NCI-H510A treated with DMSO at 0.1 percent for 48 hours (cell line): ENCODE data around the gene BCAS3.

Source experiments
- DNase-seq: peaks from one replicate; lab custom pipeline; 2025; lab: John Stamatoyannopoulos, UW

Gene BCAS3

DNA sequence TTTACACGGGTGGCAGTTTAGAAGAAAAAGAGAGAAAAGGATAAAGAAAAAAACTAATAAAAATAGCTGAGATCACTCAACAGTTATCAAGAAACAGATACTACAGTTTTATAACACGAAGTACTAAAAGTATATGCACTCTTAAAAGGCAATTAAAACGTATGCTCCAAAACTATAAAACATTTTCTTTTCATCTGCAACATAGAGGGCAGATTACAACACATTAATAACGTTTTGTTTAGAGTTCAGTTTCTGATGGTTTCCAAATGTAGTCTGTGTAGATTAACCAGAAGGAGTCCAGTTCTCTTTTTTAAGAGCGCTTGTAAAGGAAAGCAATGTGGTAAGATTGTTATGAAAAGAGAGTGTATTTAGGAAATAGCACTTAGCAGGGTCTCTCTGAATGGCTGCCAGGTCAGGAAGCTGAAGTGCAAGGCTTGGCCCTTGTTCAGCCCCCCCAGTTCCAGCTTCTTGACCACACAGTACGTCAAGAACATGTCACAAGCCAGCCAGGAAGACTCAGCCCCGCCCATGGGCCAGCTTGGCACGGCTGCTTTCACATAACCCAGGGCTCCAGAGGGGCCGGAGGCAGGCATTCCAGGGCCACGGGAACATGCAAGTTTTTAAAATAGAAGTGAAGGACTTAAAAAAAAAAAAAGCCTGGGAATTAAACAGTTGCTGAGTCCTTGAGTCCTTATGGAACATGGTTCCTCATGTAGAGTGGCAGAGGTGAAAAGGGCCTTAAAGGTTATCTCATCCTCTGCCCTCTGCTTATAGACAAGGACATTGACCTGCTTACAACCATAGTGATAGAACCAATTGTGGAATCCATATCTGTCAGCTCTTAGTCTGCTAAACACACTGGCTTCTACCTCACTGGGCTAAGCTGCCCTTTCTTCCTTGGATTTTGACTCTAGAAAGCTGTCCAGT, 574.6 kb downstream of the BCAS3 start:
- no peak for DNase-seq

DNA sequence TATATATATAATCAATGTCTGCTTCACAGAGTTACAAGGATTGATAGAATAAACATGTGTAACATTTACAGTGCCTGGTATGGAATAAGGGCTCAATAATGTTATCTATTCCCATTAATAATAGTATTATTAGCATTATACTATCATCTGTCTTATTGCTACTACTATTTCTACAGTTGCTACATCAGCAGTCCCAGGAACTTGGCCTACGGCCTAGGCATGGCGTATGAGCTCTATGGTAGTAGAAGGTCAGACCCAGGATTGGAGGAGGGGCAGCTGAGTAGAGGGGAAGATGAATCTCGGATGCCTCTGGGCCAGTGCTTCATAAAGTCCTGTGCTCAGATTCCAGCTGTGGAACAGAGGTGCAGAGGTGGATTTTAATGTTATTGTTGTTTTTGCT, 575.7 kb downstream of the BCAS3 start:
- DNase-seq = no peak

DNA sequence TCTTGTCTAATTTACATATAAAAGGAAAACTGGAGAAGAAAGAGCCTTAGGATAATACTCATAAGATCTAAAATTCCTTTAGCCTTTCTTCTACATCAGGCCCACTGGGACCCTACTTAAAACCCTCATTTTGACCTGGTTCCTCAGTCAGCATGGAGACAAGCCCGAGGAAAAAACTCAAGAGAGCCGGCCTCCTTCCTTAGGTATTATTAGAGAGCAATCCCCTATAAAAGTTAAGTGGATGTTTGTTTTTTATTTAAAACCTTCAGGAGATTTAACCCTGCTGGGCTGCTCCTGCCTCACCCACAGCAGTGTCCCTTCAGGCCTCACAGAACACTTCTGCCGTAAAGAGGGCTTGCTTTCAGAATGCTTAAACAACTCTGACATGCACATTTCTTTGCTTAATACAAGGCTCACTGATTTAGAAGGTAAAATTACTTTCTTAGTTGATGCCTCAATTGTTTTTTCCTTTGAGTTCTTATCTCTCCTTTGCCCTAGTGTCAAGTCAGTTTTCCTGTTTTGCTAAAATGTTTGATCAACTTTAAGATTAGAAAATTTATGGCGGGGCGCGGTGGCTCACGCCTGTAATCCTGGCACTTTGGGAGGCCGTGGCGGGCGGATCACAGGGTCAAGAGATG, 576.4 kb downstream of the BCAS3 start:
- no peak for DNase-seq

DNA sequence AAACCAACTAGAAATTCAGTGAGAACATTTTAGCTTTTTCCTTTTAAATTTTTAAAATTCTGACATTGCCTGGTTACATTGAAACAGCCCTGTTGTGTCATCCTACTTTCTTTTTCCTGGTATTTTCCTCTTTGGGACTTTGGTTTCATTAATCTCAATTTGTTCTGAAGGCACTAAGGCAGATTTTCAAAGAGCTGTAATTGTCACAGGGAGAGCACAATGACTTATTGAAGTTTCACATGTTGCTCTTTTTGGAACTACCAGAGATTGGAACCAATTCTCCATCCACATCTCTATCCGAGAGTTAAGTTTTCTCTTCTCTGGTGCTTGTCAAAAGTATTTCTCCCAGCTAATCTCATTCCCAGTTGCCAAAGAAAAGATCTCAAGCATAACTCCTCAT, 577.3 kb downstream of the BCAS3 start:
- no peak for DNase-seq

DNA sequence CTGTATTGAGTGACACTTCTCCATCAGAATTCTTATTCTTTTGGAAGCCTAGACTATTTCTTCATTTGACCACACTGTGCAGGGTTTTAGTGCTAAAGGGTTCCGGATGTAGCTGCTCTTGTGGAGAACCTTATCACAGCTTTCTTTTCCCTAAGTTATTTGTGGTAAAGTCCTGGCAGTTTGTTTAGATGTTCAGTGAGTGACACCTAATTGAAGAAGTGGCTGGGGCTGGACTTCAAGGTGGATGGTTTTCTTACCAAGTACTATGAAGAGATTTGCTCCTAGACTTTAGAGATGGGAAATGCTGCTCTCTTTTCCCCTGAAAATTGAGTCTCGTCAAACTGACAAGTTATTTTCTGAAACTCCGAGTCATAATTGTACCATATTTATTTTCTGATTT, 578.0 kb downstream of the BCAS3 start:
- no peak for DNase-seq

DNA sequence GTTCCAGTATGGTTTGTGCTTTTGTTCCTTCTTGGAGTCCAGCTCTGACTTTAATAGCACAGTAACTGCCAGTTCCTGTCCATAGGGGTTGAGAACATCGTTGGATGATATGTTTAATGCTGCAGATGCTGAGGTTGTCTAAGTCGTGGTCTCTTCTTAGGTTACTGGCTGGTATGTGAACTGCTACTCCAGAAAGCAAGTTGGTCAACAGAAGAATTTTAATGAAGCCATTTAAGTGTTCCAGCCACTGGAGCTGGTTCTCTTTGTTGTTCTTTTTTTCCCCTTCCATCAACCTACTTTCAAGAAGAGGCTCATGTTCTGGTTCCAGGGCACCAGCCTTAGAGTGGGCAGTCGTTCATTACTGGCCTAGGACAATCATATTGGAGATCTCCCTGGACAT, 581.7 kb downstream of the BCAS3 start:
- no peak for DNase-seq

DNA sequence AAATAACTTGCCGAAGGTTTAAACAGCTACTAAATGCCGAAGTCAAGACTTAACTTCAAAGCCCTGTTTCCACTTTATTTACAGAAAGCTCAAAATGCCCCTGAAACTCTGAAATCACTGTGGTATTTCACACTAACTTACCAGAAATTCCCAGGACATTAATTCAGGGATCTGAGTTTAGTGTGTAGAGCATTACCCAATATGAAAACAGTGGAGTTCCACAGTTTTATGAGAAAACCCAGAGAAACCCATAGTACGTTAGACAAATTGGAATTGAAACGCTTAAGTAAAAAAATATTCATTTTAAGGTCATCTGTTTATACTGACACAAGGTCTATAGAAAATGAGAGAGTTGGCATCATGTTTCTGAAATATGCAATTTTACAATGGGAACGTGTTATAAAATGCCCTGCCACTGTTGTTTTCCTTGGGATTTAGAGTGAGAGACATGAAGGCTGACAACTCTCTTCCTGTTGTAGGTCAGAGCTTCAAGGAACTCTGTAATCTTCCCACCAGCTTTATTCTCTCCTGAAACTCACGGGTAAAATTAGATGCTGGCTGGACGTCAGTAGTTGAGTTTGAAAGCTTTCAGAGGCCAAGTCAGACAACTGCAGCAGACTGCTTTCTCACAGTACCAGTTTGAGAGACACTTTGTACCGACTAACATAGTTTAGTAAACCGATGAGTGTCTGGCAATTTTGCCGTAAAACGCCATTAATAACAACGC, 582.6 kb downstream of the BCAS3 start:
- DNase-seq = no peak

DNA sequence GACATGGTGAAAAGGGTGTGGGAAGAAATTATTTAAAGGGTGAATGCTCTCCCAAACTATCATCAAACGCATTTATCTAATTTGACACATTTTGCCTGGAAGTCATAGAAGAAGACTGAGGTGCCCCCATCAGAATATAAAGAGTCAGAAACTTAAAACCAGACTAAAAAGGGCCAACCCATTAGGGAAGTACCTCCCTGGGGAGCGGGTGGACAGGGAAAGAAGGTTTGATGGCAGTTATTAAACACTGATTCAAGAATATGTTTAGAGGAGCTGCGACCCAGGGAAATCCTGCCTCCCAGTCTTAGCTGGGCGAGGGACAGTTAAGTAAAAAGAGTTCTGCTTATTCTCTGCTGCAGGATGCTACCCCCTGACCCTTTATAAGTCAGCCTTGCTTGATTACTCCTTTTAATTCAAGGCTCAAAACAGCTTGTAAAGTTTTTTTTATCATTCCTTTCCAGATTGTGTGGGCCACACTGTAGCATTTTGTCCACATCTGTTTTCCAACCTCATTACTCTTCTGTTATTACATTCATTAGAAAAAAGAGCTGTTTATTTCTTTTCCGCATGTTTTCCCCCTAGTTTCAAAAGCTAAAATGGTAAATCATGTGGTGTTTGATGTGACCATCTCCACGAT, 583.5 kb downstream of the BCAS3 start:
- DNase-seq = no peak

DNA sequence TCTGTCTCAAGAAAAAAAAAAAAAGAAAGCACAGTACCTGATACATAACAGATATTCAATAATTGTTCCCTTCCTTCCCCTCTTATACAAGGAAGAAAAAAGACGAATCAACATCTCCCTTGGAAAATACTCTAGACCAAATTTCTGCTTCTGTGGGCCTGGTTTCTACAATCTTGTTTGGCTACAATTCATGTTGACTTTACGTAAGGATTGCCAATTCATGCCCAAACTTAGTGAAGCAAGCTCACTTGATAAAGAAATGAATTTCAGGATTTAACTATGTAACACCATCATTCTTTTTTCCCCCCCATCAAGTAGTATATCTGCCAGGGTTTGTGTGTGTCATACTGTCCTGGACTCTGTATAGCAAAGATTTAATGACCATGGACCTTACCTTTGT, 587.7 kb downstream of the BCAS3 start:
- no peak for DNase-seq

DNA sequence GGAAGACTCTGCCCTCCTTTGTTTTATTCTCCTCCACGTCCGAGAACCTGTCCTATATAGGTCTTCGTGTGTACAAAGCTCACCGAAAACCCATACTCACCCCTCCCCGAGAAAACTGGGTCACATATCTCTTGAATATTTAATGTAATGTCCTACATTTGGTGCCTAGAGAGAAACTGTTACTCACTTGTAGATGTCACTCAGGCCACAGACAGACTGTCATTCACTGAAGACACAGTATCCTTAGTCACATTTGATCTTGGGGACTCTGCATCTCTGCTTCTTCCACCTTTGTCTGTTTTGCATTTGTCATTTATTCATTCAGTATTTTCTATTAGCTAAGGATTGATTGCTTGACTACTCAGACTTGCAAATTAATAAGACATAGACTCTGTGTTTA, 590.2 kb downstream of the BCAS3 start:
- no peak for DNase-seq

DNA sequence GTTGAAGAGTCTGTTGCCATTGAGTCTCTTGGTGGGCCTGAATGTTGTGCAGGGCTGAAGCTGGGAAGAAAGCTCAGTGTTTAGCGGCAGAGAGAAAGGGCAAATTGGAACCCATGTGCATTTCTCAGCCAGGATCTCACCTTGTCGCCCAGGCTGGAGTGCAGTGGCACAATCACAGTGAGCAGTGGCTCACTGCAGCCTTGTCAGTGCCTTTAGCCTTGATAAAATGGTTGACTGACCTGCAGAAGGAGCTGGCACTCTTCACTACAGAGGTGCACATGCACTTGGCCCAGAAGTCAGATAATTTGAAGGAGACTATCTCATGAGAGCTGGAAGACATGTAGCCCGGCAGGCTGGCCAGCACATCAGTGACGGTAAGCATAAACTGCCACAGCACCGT, 597.7 kb downstream of the BCAS3 start:
- DNase-seq = no peak

DNA sequence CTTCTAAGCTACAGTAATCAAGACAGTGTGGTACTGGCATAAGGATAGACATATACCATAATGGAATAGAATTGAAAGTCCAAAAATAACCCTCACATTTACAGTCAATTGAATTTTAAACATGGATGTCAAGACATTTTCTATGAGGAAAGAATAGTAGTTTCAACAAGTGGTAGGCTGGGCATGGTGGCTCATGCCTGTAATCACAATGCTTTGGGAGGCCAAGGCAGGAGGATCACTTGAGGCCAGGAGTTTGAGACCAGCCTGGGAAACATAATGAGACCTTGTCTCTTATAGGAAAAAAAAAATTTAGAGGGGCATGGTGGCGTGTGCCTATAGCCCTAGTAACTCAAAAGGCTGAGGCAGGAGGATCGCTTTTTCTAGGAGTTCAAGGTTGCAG, 599.2 kb downstream of the BCAS3 start:
- no peak for DNase-seq

DNA sequence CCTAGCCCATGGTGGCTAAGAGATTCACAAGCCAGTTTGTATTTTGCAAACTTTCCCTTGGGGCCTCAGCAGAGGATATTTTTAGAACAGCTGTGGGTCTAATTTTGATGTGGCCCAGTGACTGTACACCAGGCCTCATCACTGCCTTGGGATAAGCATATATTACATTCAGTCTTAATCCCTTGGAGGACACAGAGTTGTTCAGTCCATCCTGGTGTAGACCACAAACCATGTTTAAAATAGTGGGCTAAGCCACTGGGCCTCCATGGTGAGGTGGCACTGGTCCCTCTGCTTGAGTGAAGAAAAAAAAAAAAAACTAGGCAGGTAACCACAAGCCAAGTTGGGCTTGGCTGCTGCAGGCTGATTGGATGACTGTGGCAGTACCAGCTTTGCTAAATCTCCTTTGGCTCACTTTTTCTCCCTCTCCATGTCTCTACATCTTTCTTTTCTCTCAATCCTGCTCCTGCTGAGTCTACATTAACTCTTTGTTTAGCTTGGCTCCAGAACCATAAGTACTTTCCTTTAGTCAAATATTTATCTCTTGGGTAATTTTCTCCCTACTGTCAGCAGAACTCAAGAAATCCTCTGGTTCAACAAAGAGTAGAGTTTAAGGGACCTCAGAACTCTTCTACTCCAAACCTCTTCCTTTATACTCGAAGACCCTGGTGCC, 602.0 kb downstream of the BCAS3 start:
- no peak for DNase-seq

DNA sequence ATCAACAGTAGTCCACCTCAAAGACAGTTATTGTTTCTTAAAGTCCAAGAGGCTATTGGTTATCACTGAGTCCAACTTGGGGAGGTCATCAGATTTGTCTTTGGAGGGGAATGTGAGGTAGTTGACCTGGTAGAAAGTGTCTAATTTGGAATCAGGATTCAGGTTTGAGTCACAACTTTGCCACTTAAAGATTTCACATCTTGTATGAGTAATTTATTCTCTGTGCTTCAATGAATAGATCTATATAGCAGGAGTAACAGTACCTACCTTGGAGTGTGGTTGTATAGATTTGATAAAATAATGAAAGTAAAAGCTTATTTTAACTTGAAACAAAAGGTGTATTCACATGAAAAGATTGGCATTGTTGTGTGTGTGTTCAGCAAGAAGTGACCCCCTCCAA, 602.7 kb downstream of the BCAS3 start:
- DNase-seq = no peak

DNA sequence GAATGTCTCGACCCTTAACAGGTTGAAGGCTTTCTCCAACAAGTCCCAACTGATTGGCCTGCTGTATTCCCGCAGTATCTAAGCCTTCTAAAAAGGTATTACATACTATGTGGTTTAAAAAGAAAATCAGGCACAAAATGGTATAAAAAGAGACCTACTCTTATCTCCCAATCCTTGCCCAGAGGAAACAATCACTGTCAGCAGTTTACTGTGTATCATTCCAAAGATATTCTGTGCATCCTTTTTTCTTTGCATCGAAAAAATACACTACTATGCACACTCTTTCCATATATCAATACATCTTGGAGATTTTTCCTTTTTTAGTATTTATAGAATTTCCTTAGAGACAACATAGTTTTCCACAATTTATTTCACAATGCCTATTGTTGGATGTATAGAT, 603.2 kb downstream of the BCAS3 start:
- DNase-seq = no peak

DNA sequence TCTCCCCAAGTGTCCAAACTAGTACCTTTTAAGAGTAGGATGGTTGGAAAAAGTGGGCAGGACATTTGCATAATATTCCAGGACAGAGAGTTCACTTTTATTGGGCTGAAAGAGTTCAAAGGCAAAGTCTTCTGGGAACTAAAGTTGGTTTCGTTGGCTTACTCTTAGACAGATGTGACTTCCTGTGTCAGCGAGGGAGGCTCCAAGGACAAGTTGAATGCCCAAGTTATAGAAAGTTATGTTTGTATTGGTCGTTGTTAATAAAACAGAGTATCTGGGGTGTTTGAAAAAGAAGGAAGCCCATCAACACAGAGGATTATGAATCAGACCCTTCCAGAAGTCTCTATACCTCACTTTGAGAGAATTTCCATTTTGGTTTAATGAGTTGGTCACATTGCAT, 604.7 kb downstream of the BCAS3 start:
- no peak for DNase-seq

DNA sequence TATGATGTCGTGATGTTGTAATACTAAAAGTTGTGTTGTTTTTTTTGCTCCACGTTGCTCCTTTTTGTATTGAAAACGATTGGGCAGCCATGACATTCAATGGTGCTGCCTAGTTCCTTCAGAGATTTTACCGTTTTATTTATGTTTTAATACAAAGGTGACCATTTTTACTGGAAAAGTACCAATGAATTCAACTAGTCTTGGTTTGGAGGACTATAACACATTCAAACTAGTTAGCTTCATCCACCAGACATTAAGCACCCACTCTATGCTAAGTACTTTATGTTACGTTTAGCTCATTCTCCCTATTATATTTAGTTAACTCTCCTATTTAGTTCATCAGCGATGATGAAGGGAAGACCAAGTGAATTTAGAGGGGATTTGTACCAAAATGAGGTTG, 605.4 kb downstream of the BCAS3 start:
- no peak for DNase-seq

DNA sequence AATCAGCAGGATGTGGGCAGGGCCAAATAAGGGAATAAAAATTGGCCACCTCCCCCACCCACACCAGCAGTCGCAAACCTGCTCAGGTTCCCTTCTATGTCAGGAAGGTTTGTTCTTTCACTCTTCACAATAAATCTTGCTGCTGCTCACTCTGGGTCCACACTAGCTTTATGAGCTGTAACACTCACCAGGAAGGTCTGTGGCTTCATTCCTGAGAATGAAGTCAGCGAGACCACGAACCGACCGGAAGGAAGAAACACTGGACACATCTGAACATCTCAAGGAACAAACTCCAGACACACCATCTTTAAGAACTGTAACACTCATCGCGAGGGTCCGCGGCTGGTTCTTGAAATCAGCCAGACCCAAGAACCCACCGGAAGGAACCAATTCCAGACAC, 606.5 kb downstream of the BCAS3 start:
- DNase-seq = no peak

DNA sequence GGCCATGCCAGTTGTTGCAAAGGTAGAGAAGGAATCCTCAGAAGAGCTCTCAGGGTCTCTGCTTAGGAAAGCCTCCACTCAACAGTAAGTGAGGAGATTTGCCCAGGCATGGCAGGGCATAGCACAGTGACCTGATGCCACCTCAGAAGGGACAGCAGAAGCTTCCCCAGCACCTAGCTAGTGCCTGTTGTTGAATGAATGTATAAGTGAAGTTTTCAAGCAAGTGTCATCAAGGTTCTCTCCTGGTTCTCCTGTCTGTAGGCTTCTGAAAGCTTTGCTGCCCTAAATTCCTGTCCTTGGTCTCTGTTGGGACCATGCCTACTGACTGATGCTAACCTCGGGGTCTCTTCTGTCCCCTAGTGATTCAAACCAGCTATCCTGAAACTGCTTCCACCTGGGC, 607.1 kb downstream of the BCAS3 start:
- DNase-seq = no peak

DNA sequence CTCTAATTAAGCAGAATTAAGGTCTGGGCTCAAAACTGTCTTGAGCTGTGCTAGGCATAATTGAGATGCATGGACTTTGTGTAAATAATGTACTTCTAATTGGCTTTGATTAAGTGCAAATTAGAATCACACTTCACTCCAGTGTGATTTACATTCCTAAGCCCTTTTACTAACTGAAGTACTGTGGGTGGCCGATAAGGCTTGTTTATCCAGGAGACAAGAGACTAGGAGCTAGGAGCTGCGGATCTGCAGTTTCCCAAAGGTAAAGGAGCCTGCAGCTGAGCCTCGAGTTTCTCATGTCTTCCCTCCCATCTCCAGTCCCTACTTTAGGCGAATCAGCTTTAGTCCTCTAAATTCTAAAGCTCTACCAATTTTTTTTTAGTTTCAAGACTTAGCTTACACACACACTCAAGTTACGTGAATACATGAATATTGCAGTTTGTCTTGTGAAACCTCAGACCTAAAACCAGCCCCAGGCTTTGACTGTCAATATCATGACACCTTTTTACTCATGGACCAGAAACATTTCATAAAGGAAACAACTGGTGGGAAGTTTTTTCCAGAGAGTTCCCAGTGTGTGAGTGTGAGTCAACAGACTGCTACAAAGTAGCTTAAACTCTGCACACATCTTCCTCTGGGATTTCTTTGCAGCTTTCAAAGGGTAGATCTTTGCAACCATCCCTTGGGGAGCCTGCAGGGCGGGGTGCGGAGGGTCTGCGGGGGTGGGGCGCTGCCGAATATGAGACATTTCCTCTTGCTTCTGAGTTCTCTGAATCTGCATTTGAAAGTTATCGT, 608.1 kb downstream of the BCAS3 start:
- DNase-seq = no peak

DNA sequence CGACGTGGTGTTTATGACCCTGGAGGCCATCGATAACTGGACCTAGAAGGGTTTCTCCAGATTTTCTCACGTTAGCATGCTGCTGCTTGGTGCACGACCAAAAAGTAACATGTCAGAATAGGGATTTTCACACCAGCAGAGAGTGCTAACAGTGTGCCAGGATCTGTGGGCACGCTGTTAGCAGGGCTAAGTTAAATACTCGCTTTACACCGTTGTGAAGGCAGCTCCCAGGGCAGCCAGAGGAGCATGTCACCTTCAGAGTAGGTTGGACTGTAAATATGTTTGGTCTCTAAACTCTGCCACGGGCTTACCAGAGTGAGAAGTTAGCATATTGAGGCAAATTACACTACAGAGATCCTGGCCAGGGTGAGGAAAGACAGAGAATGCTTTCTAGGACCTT, 608.8 kb downstream of the BCAS3 start:
- DNase-seq = no peak
